Panc1 (cell line): ENCODE data around the gene FBXW7. TPM values are rescaled to one million over a fixed set of nuclear protein-coding genes. Genes with fewer than 3 reads are reported as not detected.

Experiments used
- ATAC-seq: fragments of 200-7000 bp; cut with Tn5 transposase; 2 replicates; pipeline ENCODE4 v1.9.1; 2020; ENCODE audit warnings: mild to moderate bottlenecking, moderate library complexity
- BruUV-seq: library from RNA; stranded (reverse); fragments of 400-500 nt; replicated peaks from 2 replicates; lab custom pipeline; 2021; lab: Mats Ljungman, UMichigan
- CTCF ChIA-PET: fragments of 300-600 bp; sonication (Branson Sonifier 250); formaldehyde crosslinking; loops from one replicate; lab custom pipeline; 2022; ENCODE audit warnings: antibody characterized with exemption; lab: Charles Lee
- POLR2A ChIA-PET: fragments of 300-600 bp; sonication (Branson Sonifier 250); formaldehyde crosslinking; loops from one replicate; lab custom pipeline; 2022; ENCODE audit warnings: antibody characterized with exemption; lab: Charles Lee
- DNase-seq: peaks from one replicate; pipeline ENCODE4 v3.0.0-alpha.2; 2010; ENCODE audit warnings: low read depth, low spot score
- H3K27ac ChIP-seq: 2 replicates; pipeline ENCODE4 v1.5.1; 2011; ENCODE audit warnings: mild to moderate bottlenecking, low read length, inconsistent platforms
- H3K27me3 ChIP-seq: fragments of 200-500 bp; sonication (Bioruptor generic); 2 replicates; pipeline ENCODE4 v1.6.0; 2014; ENCODE audit warnings: low read length, inconsistent platforms; ENCODE audit not compliant: control insufficient read depth, insufficient read depth
- H3K36me3 ChIP-seq: fragments of 200-500 bp; sonication (Bioruptor generic); 2 replicates; pipeline ENCODE4 v1.5.1; 2014; ENCODE audit warnings: inconsistent platforms, mild to moderate bottlenecking, low read length, moderate library complexity; ENCODE audit not compliant: control insufficient read depth, insufficient read depth
- H3K4me1 ChIP-seq: 2 replicates; pipeline ENCODE4 v1.5.1; 2011; ENCODE audit warnings: inconsistent platforms, mild to moderate bottlenecking, low read length, moderate library complexity; ENCODE audit not compliant: control insufficient read depth, insufficient read depth
- H3K4me3 ChIP-seq, 2 experiments: 2 replicates each; pipeline ENCODE4 v1.5.1; 2011 to 2012; ENCODE audit warnings: low read depth in 2 of 2, low read length in 2 of 2, mild to moderate bottlenecking in 2 of 2, inconsistent platforms in 1 of 2, moderate library complexity in 1 of 2
- H3K9me3 ChIP-seq: fragments of 200-500 bp; sonication (Bioruptor generic); 2 replicates; pipeline ENCODE4 v1.5.1; 2014; ENCODE audit warnings: low read depth, mild to moderate bottlenecking, inconsistent platforms, low read length, moderate library complexity; ENCODE audit not compliant: control insufficient read depth, insufficient read depth
- POLR2AphosphoS5 ChIP-seq: IDR thresholded peaks from 2 replicates; pipeline ENCODE4 v1.6.1; 2012; ENCODE audit warnings: mild to moderate bottlenecking, low read depth, low read length, moderate library complexity
- REST ChIP-seq, 2 experiments: IDR thresholded peaks; 2 replicates each; pipeline ENCODE4 v1.6.1; 2011 to 2012; ENCODE audit warnings: low read depth in 2 of 2, control low read depth in 1 of 2, low read length in 1 of 2, mild to moderate bottlenecking in 1 of 2, moderate library complexity in 1 of 2; ENCODE audit not compliant: insufficient read depth in 1 of 2
- SIN3A ChIP-seq: IDR thresholded peaks from 2 replicates; pipeline ENCODE4 v1.6.1; 2012; ENCODE audit warnings: low read depth, mild to moderate bottlenecking, low read length, moderate library complexity, borderline replicate concordance; ENCODE audit not compliant: insufficient read depth
- TCF7L2 ChIP-seq: IDR thresholded peaks from 2 replicates; pipeline ENCODE4 v1.6.1; 2011; ENCODE audit warnings: mild to moderate bottlenecking, low read depth, low read length, inconsistent platforms
- in situ Hi-C: cut with HindIII; loops from 2 replicates; pipeline ENCODE4 v1.10.0; 2016; ENCODE audit warnings: low sequenced_read_pairs, low pct_unique_long_range_greater_than_20kb
- intact Hi-C: fragments of 100-400 bp; cut with micrococcal nuclease; formaldehyde crosslinking; loops from one replicate; pipeline ENCODE4 v1.10.0; 2022; ENCODE audit not compliant: unreplicated experiment
- total RNA-seq: library from RNA; stranded (reverse); gene quantifications from one replicate; pipeline ENCODE4 v1.2.1, GENCODE V29; 2021; ENCODE audit not compliant: unreplicated experiment
- TF ChIP-seq, protein P1 (sequence below): fragments of 450-650 bp; IDR thresholded peaks from 2 replicates; pipeline ENCODE4 v1.5.1; 2017; ENCODE audit warnings: mild to moderate bottlenecking

The FBXW7 gene
- total RNA-seq, 1 experiment from 2014 or later: 16.2 TPM

DNA sequence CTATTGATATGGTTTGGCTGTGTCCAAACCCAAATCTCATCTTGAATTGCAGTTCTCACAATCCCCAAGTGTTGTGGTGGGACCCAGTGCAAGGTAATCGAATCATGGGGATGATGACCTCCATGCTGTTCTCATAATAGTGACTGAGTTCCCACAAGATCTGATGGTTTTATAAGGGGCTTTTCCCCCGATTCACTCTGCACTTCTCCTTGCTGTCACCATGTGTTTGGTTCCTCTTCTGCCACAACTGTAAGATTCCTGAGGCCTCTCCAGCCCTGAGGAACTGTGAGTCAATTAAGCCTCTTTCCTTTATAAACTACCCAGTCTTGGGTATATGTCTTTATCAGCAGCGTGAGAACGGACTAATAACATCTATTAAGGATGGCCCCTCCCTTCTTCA is 68.8 kb downstream of the FBXW7 start:
- POLR2A ChIA-PET: no interaction called here
- Histone ChIP-seq H3K9me3 (peaks cover 8% of the 10 kb centered on the region; the same call in 1 of the 2 replicates), H3K27me3 (no peaks in the 10 kb centered on the region), H3K36me3 (no peaks in the 10 kb centered on the region), H3K27ac (no peak overlapping the region), H3K4me1 (no peaks in the 10 kb centered on the region), H3K4me3 (no peak overlapping the region)
- in situ Hi-C loops: no loop called here
- no peak for DNase-seq
- no TSS peak for BruUV-seq
- no peak for ATAC-seq
- CTCF ChIA-PET: no interaction called here
- TF ChIP-seq SIN3A: no peak
- TF ChIP-seq TCF7L2: no peak
- TF ChIP-seq REST (IDR thresholded peaks at IDR 0.05; ENCODE audit: insufficient read depth in 1 of 2, low read depth in 2 of 2, low read length in 1 of 2): no peak
- no peak for TF ChIP-seq POLR2AphosphoS5
- TF ChIP-seq, protein P1, sequence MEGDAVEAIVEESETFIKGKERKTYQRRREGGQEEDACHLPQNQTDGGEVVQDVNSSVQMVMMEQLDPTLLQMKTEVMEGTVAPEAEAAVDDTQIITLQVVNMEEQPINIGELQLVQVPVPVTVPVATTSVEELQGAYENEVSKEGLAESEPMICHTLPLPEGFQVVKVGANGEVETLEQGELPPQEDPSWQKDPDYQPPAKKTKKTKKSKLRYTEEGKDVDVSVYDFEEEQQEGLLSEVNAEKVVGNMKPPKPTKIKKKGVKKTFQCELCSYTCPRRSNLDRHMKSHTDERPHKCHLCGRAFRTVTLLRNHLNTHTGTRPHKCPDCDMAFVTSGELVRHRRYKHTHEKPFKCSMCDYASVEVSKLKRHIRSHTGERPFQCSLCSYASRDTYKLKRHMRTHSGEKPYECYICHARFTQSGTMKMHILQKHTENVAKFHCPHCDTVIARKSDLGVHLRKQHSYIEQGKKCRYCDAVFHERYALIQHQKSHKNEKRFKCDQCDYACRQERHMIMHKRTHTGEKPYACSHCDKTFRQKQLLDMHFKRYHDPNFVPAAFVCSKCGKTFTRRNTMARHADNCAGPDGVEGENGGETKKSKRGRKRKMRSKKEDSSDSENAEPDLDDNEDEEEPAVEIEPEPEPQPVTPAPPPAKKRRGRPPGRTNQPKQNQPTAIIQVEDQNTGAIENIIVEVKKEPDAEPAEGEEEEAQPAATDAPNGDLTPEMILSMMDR: no peak
- intact Hi-C loops: no loop called here

GRCh38 chr4:152464030-152464823 is 71.7 kb downstream of the FBXW7 start:
- intact Hi-C loops (no loop called here), in situ Hi-C loops (no loop called here)
- Histone ChIP-seq H3K27me3 (no peaks in the 10 kb centered on the region), H3K4me3 (no peak overlapping the region), H3K27ac (no peak overlapping the region), H3K36me3 (no peaks in the 10 kb centered on the region), H3K4me1 (no peaks in the 10 kb centered on the region), H3K9me3 (peaks cover under 1% of the 10 kb centered on the region; the same call in 1 of the 2 replicates)
- DNase-seq (no peak), ATAC-seq (no peak)
- CTCF ChIA-PET: no interaction called here
- BruUV-seq: no TSS peak
- POLR2A ChIA-PET: no interaction called here
- TF ChIP-seq TCF7L2: no peak
- TF ChIP-seq, protein P1: no peak
- no peak for TF ChIP-seq SIN3A
- no peak for TF ChIP-seq POLR2AphosphoS5
- TF ChIP-seq REST (IDR thresholded peaks at IDR 0.05; ENCODE audit: insufficient read depth in 1 of 2, low read depth in 2 of 2, low read length in 1 of 2): no peak
